ENCODE data around the gene LBX1.

LBX1 gene

GRCh38 chr10:101241840-101242707 lies 12.8 kb upstream of the LBX1 start:
- DNase-seq (ENCODE audit: low read depth in 2 of 2): no peak

GRCh38 chr10:101238732-101239105 lies 9.5 kb upstream of the LBX1 start:
- DNase-seq (ENCODE audit: low read depth in 2 of 2): no peak

DNA sequence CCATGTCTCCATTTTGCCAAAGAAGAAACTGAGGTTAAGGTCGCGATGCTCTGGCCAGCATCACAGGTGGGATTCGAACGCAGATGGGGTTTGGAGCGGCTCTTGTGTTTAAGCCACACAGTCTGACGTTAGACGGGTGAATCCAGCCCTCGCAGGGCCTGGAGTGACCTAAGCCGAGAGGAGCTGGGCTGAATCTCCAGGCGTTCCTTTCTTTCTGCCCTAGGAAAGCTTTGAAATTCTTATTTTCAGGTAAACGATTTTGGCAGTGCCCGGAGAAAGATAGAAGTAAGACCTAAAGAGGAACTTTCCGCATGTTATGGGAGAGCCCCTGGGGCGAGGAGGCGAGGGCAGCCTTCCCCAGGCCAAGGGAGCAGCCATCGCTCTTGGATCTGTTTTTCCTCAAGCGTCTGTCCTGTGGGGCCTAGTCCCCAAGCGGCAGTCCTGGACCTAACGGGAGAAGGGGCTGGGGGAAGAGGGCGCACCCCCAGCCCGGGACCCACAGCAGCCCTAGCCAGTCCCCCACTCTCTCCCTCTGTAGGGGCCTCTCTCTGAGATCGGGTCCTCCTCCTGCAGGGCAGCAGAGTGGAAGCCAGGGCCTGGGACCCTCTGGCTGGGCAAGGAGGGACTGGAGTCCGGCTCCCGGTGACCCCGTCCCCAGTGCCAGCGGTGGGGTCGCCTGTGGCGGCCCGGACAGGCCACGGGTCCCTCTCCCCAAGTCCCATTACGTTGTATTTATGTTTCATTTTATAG lies 8.9 kb upstream of the LBX1 start:
- no peak for DNase-seq (ENCODE audit: low read depth in 2 of 2)

- no peak for DNase-seq (ENCODE audit: low read depth in 2 of 2)
Observed at GRCh38 chr10:101237081-101237981, 8.1 kb upstream of the LBX1 start.

DNA sequence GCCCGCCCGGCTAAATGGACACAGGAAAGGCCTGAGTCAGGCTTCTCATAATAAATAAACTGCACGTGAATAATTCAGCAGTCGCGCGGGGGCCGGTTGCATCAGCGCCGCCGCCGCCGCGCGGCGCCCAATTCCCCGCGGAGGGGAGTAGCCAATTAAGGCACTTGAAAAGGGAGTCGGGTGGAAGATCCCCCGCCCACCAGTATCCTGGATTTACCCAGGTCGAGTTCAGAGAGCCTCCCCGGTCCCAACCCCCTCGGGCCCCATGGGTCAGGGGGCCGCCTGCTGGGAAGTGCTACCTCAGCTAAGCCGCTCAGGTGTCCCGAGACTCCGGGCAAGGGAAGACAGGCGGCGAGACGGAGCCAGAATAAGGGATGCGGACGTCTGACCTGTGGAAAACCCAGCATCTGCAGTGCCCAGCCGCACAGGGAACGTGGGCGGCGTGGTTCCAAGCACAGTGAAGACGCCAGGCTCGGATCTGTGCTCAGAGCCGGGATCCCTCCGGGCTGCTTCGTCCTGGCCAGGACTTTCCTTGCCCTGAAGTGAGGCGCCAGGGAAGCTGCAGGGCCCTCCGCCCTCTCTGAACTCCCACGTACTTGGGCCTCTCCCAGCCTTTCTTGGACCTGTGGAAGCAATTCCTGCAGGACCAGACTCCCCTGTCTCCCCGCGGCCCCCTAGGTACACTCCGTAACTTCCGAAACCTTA lies 7.3 kb upstream of the LBX1 start:
- DNase-seq (ENCODE audit: low read depth in 2 of 2): no peak

DNA sequence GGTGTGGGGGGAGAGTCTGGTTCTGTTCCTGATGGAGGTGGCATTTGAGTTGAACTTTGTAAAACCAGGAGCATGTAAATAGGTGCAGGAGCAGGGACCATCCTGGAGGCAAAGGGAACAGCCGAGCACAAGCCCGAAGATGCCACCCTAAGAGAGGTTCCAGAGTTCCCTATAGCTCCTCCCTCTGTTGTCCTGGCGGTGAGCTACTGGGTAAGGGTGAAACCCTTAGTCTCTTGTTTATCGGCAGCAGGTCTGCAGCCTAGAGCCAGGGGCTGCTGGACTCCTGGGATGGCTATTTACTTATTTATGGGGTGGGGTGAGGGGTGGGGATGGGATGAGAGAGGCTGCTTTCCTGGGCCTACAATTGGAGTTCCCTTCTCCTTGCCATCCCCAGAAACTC lies 6.5 kb upstream of the LBX1 start:
- DNase-seq (ENCODE audit: low read depth in 2 of 2): no peak

- DNase-seq (ENCODE audit: low read depth in 2 of 2): no peak
Observed at GRCh38 chr10:101234333-101234732, 5.1 kb upstream of the LBX1 start.

DNA sequence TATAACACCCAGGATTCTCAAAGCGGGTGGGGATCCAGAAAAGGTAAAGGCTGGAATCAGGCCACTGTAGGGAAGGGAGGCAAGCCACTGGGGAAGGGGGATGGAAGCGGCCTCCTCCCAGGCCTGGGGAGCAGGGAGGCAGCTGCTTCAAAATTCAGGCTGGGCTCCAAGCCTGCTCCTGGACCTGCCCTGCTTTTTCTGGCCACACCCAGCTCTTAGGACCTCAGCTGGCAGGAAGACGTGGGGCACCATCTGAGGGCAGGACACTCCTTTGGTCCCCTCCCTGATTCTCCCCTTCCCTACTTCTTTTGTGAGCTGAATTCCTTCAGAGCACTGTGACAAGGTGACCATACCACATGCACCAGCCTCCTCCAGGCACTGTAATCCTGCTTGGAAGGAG lies 4.6 kb upstream of the LBX1 start:
- DNase-seq (ENCODE audit: low read depth in 2 of 2): no peak

DNA sequence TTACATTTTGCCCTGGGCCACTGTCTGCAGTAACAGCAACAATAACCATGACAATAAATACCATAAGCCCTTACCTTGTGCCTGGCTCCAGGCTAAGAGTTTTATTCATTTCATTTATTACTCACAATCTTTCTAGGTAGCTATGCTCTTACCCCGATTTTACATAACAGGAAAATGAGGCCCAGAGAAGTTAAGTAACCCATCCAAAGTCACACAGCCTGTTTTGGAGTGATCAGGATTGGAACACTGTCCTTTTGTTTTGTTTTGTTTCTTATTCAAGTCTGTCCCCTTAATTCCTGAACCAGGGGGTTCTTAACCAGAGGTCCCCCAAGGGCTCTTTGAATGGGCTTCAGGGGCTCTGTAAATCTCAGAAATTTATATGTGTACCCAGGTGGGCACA lies 4.2 kb upstream of the LBX1 start:
- DNase-seq (ENCODE audit: low read depth in 2 of 2): no peak

DNA sequence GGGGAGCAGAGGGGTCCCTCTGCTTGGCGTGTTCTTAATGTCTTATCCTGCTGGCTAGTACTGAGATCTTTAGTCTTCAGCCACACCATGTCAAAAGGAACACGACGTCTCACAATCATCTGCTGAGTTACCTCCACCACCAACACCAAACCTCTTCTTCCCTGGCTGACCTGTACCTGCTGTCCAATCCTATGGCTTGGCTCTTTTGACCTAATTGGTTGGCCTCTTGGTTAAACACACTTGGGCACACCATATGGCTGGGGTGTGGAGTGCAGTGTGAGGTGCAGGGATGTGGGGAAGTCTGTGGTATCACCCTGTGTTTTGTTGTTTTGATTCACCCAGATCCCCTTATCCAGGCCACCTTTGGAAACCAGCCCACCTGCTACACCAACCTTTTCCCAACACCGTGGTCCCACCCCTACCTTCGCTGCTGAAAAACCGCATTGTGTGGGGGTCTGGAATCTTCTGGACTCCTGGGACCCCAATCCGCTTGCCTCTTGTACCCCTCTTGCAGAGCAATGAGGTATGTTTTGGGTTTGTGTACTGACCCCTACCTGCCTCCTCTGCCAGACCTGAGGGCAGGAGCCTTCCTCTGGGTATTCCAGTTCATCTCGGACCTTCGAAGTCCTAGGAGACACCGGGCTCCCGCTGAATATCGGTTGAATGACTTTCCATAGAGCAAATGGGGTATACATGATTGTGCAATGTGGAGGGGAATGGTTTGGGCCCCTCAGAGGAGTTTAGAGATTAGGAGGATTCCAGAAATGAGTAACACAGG lies 2.8 kb upstream of the LBX1 start:
- DNase-seq (ENCODE audit: low read depth in 2 of 2): no peak

GRCh38 chr10:101231092-101231491 lies 1.8 kb upstream of the LBX1 start:
- DNase-seq (ENCODE audit: low read depth in 2 of 2): no peak

DNA sequence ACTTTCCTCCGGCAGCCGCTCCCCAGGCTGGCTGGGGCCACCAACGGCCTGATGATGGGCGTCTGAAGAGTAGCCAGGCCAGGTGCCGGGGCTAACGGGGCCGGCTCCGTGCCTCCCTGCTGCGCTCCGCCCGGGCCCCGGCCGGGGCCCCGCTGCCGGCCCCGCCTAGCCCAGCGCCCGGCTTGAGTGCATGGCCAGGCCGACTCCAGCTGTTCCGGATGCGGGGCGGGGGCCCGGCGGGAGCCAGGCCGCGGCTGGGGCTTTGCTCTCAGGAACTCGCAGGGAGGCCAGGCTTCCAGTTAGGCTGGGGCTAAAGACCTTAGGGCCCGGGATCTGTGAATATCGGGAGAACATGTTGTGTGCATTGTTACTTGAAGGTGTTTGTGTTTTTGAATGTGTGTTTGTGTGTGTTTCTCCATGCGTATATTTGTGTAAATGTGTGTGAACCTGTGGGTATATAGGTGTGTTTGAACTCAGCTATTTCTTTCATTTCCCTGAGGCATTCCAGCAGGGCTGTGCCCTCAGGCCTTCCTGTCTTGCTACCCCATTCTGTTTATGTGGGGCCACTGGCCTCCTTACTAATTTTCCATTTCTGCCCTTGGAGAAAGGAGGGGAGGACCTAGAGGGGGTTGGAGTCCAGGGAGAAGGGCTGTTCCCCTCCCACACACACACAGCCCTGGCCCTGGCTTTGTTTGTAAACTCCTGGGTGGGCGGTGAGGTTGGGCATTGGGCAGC lies 1.1 kb upstream of the LBX1 start:
- no peak for DNase-seq (ENCODE audit: low read depth in 2 of 2)

DNA sequence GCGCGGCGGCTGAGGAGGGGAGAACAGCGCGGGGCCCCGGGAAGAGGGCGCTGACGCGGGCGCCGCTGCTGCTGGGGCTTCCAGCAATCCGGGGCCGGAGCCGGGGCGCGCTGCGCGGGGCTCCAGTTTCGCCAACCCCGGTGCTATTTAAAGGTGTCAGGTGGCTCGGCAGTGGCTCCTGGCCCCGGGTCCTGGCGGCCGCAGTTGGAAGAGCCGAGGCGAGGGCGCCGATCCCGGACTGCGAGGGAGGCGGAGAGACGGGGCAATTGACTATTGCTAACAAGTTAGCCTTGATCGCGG lies 347 bp downstream of the LBX1 start:
- no peak for DNase-seq (ENCODE audit: low read depth in 2 of 2)

GRCh38 chr10:101228153-101228965 lies 904 bp downstream of the LBX1 start:
- DNase-seq (ENCODE audit: low read depth in 2 of 2): no peak

DNA sequence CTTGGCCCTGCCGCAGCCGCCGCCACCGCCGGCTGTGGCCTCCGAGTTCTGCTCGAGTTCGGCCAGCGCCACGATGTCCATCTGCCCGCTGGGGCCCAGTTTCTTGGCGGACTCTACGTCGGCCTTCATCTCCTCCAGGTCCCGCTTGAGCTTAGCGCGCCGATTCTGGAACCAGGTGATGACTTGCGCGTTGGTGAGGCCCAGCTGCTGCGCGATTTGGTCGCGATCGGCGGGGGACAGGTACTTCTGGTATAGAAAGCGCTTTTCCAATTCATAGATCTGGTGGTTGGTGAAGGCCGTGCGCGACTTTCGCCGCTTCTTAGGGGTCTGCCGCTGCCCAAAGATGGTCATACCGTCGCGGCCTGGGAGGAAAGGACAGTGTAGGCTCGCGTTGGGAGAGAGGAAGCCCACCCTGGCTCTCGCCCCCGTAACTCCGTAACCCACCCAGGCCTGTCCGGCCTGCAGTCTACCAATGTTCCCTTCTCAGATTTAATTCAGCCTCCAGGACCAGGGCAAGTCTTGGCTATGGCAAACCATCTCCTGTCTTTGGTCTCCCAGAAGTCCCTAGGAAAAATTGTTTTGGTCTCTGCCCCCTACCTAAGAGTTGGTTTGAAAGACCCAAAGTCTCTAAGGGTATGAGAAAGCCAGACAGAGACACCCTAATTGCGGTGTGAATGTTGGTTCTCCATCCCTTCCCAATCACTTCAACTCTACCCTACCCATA lies 1.7 kb downstream of the LBX1 start:
- DNase-seq (ENCODE audit: low read depth in 2 of 2): no peak

DNA sequence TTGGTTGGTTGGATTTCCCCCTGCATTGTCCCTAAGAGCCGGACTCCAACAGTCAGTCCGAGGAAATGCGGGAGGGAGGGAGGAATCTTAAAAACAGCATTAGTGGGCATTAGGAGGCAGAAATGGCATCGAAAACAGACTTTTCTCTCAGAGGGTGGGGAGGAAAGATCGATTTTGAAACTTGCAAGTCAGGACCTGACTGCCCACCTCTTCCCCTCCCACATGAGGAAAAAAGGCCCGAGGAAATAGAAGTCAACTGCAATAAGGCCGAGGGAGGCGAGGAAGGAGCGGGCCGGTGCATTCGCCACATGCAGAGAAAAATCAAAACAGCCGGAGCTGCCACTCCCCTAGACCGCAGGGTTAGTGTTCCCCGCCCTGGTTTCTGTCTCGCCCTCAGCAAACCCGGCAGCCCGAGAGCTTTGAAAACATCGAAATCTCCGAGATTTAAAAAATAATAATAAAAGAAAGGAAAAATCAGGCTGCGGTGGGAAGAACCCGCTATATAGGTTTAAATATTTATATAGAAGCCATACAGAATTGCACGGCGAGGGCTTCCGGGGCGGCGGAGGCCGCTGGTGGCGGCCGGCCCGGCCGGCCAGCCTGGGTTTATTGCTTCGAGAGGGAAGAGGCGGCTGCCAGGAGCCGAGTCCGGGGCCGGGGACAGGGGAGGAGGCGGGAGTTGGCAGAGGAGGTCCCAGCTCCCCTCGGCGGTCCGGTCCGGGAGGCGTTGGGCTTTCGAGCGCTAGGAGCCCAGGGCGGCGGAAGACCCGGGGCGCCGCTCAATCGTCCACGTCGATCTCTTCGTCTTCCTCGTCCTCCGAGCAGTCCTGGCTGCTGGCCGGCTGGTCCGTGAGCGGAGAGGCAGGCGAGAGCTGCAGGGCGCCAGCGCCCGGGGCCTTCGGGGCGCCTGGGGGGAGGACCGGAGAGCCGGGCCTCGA lies 2.5 kb downstream of the LBX1 start:
- no peak for DNase-seq (ENCODE audit: low read depth in 2 of 2)

DNA sequence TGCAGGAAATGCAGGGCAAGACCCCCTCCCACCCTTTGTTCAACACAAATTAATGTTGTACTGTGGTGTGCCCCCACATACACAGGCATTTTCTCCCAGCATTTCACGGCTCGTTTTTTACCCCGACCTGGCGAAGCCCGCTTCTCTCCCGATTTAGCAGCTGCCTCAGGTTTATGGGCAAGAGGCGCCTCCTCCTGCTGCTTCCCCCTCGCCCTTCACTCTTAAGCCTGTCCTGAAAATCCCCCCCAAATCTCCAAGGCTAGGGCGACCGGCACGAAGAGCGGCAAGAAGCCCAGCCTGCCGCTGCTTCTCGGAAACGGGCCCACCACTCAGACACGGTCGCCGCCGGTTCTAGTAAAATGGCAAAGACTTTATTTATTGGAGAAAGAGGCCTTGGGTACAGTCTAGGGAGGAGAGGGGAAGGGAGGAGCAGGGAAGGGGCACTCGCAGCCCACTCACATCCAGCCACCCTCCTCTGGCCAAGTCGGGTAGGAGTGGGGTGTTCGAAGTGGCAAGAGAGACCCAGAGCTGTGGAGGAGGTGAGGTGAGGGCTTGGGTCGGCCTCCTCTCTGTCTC lies 3.3 kb downstream of the LBX1 start:
- no peak for DNase-seq (ENCODE audit: low read depth in 2 of 2)
